Uterus (tissue), 4 donors: ENCODE results near the gene UBXN2A. TPM values are rescaled to one million over a fixed set of nuclear protein-coding genes. Genes with fewer than 3 reads are reported as not detected.
A peak's percentile ranks its signal among the peaks of the same experiment; 100 is the strongest.

Source experiments
- DNase-seq, 2 donors: peaks; one replicate each; pipeline ENCODE4 v3.0.0-alpha.2; 2019 to 2020
- H3K27ac ChIP-seq, 2 donors: fragments of 200-600 bp; sonication (generic); 1 replicate in 1 of 2; 2 replicates in 1 of 2; pipeline ENCODE4 v1.5.1; 2016 to 2018
- H3K27me3 ChIP-seq, 2 donors: fragments of 200-600 bp; sonication (generic); one replicate each; pipeline ENCODE4 v1.5.1; 2018 to 2019; ENCODE audit warnings: control low read depth in 1 of 2
- H3K36me3 ChIP-seq, 2 donors: fragments of 200-600 bp; sonication (generic); one replicate each; pipeline ENCODE4 v1.5.1; 2019; ENCODE audit warnings: control low read depth in 1 of 2
- H3K4me1 ChIP-seq, 2 donors: fragments of 200-600 bp; sonication (generic); one replicate each; pipeline ENCODE4 v1.5.1; 2018 to 2019; ENCODE audit warnings: control low read depth in 1 of 2
- H3K4me3 ChIP-seq, 2 donors: fragments of 200-600 bp; sonication (generic); 1 replicate in 1 of 2; 2 replicates in 1 of 2; pipeline ENCODE4 v1.5.1; 2018 to 2019; ENCODE audit warnings: mild to moderate bottlenecking in 1 of 2
- H3K9me3 ChIP-seq, 2 donors: fragments of 200-600 bp; sonication (generic); one replicate each; pipeline ENCODE4 v1.5.1; 2019; ENCODE audit warnings: control low read depth in 1 of 2
- POLR2A ChIP-seq, 2 donors: fragments of 450-650 bp; IDR thresholded peaks; one replicate each; pipeline ENCODE4 v1.6.1; 2016; ENCODE audit warnings: antibody characterized with exemption in 2 of 2, mild to moderate bottlenecking in 1 of 2, moderate library complexity in 1 of 2
- intact Hi-C: fragments of 100-400 bp; cut with DNase I; formaldehyde crosslinking; loops from one replicate; pipeline ENCODE4 v1.15.1; 2023; ENCODE audit warnings: low total_unique reads
- total RNA-seq, 4 donors: library from RNA; depleted of rRNA in 3 of 4; stranded (reverse); fragments of >200 nt in 3 of 4; gene quantifications; one replicate each; pipeline versions ENCODE4 v1.1.0 to v1.2.4, GENCODE V29; 2014 to 2023
- TF ChIP-seq, protein P1 (sequence below), 4 experiments: fragments of 200-600 bp in 2 of 4; fragments of 450-650 bp in 2 of 4; sonication (generic) in 2 of 4; IDR thresholded peaks; one replicate each; pipeline ENCODE4 v1.5.1; 2016 to 2019; ENCODE audit warnings: antibody characterized with exemption in 4 of 4, mild to moderate bottlenecking in 2 of 4, moderate library complexity in 1 of 4
- donor health status: DM: yes; HTN: yes; CAD: no.

Gene UBXN2A
- total RNA-seq, 4 donors from 2014 or later = 16.8 to 36.4 (median 24.2) TPM

DNA sequence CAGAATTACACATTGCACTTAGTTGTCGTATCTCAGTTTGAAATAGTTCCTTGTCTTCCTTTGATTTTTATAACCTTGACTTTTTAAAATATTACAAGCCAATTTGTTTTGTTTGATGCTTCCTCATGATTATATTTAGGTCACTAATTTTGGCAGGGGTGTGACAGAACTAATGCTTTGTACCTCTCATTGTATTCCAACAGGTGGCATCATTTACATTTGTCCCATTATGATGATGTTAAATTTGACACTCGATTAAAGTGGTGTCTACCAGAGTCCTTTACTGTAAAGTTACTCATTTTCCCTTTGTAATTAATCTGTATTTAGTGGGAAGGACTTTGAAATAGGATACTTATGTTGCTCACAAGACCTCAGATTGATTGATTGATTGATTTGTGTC, 48.1 kb downstream of the UBXN2A start:
- Histone ChIP-seq H3K36me3 (no peaks in the 10 kb centered on the region), H3K4me1 (no peaks in the 10 kb centered on the region), H3K4me3 (no peak overlapping the region), H3K9me3 (no peaks in the 10 kb centered on the region), H3K27ac (no peak overlapping the region), H3K27me3 (no peaks in the 10 kb centered on the region)
- DNase-seq = no peak
- intact Hi-C loops = no loop called here
- TF ChIP-seq POLR2A (IDR thresholded peaks at IDR 0.05) = no peak
- TF ChIP-seq, protein P1, sequence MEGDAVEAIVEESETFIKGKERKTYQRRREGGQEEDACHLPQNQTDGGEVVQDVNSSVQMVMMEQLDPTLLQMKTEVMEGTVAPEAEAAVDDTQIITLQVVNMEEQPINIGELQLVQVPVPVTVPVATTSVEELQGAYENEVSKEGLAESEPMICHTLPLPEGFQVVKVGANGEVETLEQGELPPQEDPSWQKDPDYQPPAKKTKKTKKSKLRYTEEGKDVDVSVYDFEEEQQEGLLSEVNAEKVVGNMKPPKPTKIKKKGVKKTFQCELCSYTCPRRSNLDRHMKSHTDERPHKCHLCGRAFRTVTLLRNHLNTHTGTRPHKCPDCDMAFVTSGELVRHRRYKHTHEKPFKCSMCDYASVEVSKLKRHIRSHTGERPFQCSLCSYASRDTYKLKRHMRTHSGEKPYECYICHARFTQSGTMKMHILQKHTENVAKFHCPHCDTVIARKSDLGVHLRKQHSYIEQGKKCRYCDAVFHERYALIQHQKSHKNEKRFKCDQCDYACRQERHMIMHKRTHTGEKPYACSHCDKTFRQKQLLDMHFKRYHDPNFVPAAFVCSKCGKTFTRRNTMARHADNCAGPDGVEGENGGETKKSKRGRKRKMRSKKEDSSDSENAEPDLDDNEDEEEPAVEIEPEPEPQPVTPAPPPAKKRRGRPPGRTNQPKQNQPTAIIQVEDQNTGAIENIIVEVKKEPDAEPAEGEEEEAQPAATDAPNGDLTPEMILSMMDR (IDR thresholded peaks at IDR 0.05) = no peak

GRCh38 chr2:23992931-23993330, 52.7 kb downstream of the UBXN2A start:
- H3K4me3 ChIP-seq = no peak overlapping the region
- no peaks in the 10 kb centered on the region for H3K36me3 ChIP-seq
- no peaks in the 10 kb centered on the region for H3K9me3 ChIP-seq
- TF ChIP-seq, protein P1 (IDR thresholded peaks at IDR 0.05) = no peak
- TF ChIP-seq POLR2A (IDR thresholded peaks at IDR 0.05) = no peak
- no peaks in the 10 kb centered on the region for H3K4me1 ChIP-seq
- H3K27me3 ChIP-seq = no peaks in the 10 kb centered on the region
- intact Hi-C loops = no loop called here
- no peak for DNase-seq
- H3K27ac ChIP-seq = peak overlapping the region in 1 of 2 donors; percentile 64

DNA sequence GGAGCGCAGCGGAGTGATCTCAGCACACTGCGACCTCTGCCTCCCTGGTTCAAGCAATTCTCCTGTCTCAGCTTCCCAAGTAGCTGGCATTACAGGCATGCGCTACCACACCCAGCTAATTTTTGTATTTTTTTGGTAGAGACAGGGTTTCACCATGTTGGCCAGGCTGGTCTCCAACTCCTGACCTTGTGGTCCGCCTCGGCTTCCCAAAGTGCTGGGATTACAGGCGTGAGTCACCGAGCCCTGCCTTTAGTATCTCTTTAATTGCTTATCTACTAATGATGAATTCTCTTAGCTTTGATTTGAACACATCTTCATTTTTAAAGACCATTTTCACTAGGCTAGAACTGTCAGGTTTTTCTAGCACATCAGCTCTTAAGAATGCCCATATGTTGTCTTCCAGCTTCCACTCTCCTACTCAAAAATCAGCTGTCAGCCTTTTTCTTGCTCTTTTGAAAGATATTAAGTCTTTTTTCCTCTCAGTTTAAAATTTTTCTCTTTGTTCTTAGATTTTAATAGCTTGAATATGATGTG, 53.5 kb downstream of the UBXN2A start:
- intact Hi-C loops = no loop called here
- TF ChIP-seq, protein P1 (IDR thresholded peaks at IDR 0.05) = no peak
- TF ChIP-seq POLR2A (IDR thresholded peaks at IDR 0.05) = no peak
- Histone ChIP-seq H3K27me3 (no peaks in the 10 kb centered on the region), H3K4me1 (no peaks in the 10 kb centered on the region), H3K4me3 (no peak overlapping the region), H3K27ac (peak overlapping the region in 1 of 2 donors; percentile 64), H3K9me3 (no peaks in the 10 kb centered on the region), H3K36me3 (no peaks in the 10 kb centered on the region)
- DNase-seq = no peak

DNA sequence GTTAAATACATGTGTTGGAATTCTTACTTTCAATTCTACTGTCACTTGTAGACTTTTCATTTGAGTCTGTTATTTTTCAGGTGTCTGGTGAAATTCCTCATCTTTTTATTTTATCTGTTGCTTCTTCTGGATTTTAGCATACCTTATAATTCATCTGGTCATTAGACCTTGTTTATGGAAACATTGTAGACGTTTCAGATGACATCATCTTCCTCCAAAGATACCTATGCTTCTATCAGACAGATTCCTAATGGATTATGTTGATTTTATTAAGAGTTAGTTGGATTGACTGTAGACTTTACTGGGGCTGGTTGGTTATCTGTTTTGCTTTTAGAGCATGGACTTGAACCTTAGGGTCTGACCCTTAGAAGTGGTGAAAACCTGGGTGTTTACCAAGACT, 54.3 kb downstream of the UBXN2A start:
- Histone ChIP-seq H3K27ac (peak overlapping the region in 1 of 2 donors; percentile 14), H3K4me3 (no peak overlapping the region), H3K27me3 (no peaks in the 10 kb centered on the region), H3K36me3 (no peaks in the 10 kb centered on the region), H3K4me1 (no peaks in the 10 kb centered on the region), H3K9me3 (no peaks in the 10 kb centered on the region)
- DNase-seq = no peak
- intact Hi-C loops = no loop called here
- TF ChIP-seq POLR2A (IDR thresholded peaks at IDR 0.05) = no peak
- TF ChIP-seq, protein P1 (IDR thresholded peaks at IDR 0.05) = no peak

DNA sequence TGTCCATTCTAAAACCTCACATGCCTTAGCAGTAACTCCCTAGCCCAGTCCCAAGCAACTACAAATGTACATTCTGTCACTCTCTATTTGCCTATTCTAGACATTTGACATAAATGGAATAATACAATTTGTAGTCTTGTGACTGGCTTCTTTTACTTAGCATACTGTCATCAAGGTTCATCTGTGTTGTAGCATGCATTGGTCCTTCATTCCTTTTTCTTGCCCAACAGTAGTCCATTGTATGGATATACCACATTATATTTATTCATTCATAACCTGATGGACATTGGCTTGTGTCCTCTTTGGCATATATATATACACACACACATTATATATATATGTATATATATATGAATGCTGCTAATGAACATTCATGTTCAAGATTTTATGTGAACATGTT, 67.4 kb downstream of the UBXN2A start:
- H3K9me3 ChIP-seq = no peaks in the 10 kb centered on the region
- DNase-seq = no peak
- H3K27me3 ChIP-seq = peaks cover 0 to 8% of the 10 kb centered on the region in 2 donors
- no peak overlapping the region for H3K4me3 ChIP-seq
- intact Hi-C loops = no loop called here
- TF ChIP-seq POLR2A (IDR thresholded peaks at IDR 0.05) = no peak
- TF ChIP-seq, protein P1 (IDR thresholded peaks at IDR 0.05) = no peak
- H3K27ac ChIP-seq = no peak overlapping the region
- H3K4me1 ChIP-seq = peaks cover 0 to 6% of the 10 kb centered on the region in 2 donors
- H3K36me3 ChIP-seq = no peaks in the 10 kb centered on the region
